Left lung (tissue), 10 donors: Measurements from ENCODE around the gene TBL3. TPM values are rescaled to one million over a fixed set of nuclear protein-coding genes. Genes with fewer than 3 reads are reported as not detected.
"Not testable (repeated sequence)": the region's sequence is repeated elsewhere in the genome, so short reads cannot be mapped to it uniquely, and the experiment has no call there.

ENCODE experiments used
- ATAC-seq: fragments of 200-7000 bp; cut with Tn5 transposase; one replicate; pipeline ENCODE4 v1.9.1; 2020; ENCODE audit warnings: moderate library complexity
- DNase-seq, 4 donors: peaks; one replicate each; pipeline ENCODE4 v3.0.0-alpha.2; 2013 to 2020
- H3K27ac ChIP-seq, 2 donors: fragments of 200-600 bp; sonication (generic) in 1 of 2; one replicate each; pipeline versions ENCODE4 v1.5.0 to v1.8.0; 2020 to 2021
- H3K27me3 ChIP-seq, 2 donors: fragments of 200-600 bp; sonication (generic) in 1 of 2; one replicate each; pipeline versions ENCODE4 v1.5.0 to v1.8.0; 2020 to 2021
- H3K36me3 ChIP-seq, 2 donors: fragments of 200-600 bp; sonication (generic) in 1 of 2; one replicate each; pipeline versions ENCODE4 v1.5.0 to v1.8.0; 2020 to 2021
- H3K4me1 ChIP-seq, 2 donors: fragments of 200-600 bp; one replicate each; pipeline ENCODE4 v1.8.0; 2021
- H3K4me3 ChIP-seq, 2 donors: fragments of 200-600 bp; sonication (generic) in 1 of 2; one replicate each; pipeline versions ENCODE4 v1.5.0 to v1.8.0; 2020 to 2021; ENCODE audit warnings: mild to moderate bottlenecking in 1 of 2
- H3K9me3 ChIP-seq, 2 donors: fragments of 200-600 bp; sonication (generic) in 1 of 2; one replicate each; pipeline versions ENCODE4 v1.5.0 to v1.8.0; 2020 to 2021
- CTCF ChIP-seq, 2 donors: fragments of 200-600 bp; sonication (generic) in 1 of 2; IDR thresholded peaks; one replicate each; pipeline versions ENCODE4 v1.5.0 to v1.8.0; 2021; ENCODE audit warnings: antibody characterized with exemption in 2 of 2
- intact Hi-C, 2 donors: fragments of 100-400 bp; cut with DNase I; formaldehyde crosslinking; loops; one replicate each; pipeline versions ENCODE4 v1.11.2 to v1.14.2; 2022
- polyA plus RNA-seq, 6 donors: library from polyadenylated mRNA; unstranded; fragments of 120-200 nt; gene quantifications; one replicate each; pipeline ENCODE4 v1.2.1, GENCODE V29; 2013; ENCODE audit not compliant: insufficient read length in 6 of 6
- total RNA-seq, 2 donors: library from RNA; stranded (reverse); fragmentation: NEBNext Ultra II Directional; extraction: Animal tissue kit (Norgen Biotek cat#: 25700); gene quantifications; one replicate each; pipeline ENCODE4 v1.2.1, GENCODE V29; 2021
- donor health status: DM: no; HTN: yes; CAD: no.
- donor health status: DM: no; HTN: no; CAD: no.

TBL3 gene
- total and polyA plus RNA-seq, 8 donors: 25.8 to 38.8 (median 31.0) TPM

- intact Hi-C loops: no loop called here
- ATAC-seq: peak; percentile 1
Observed at GRCh38 chr16:2009164-2009711, 37.4 kb downstream of the TBL3 start.

GRCh38 chr16:2009791-2010510 lies 38.1 kb downstream of the TBL3 start, which contains the start of gene ZNF598:
TSS of gene ZNF598 (minus strand) at chr16:2009821.
- no peak for TF ChIP-seq CTCF (IDR thresholded peaks at IDR 0.05)
- Histone ChIP-seq H3K27ac (peak within 1 kb of the TSS; percentile 83 to 93), H3K27me3 (no peaks in the 10 kb centered on the region), H3K4me1 (peaks cover 33 to 51% of the 10 kb centered on the region in 2 donors), H3K36me3 (no peaks in the 10 kb centered on the region), H3K4me3 (peak within 1 kb of the TSS; percentile 68 to 98), H3K9me3 (no peaks in the 10 kb centered on the region)
- ATAC-seq: peak; percentile 97
- intact Hi-C loops: no loop called here
- DNase-seq: peak; percentile 84 to 95 (median 88)

More at GRCh38 chr16:2009164-2009711, 37.4 kb downstream of the TBL3 start:
- no peaks in the 10 kb centered on the region for H3K36me3 ChIP-seq
- H3K27me3 ChIP-seq: no peaks in the 10 kb centered on the region
- peak overlapping the region; percentile 57 to 93 for H3K27ac ChIP-seq
- peak overlapping the region; percentile 68 to 98 for H3K4me3 ChIP-seq
- peak in 1 of 4 donors; percentile 88 for DNase-seq
- TF ChIP-seq CTCF (IDR thresholded peaks at IDR 0.05): no peak
- no peaks in the 10 kb centered on the region for H3K9me3 ChIP-seq
- peaks cover 35 to 58% of the 10 kb centered on the region in 2 donors for H3K4me1 ChIP-seq

- H3K27me3 ChIP-seq, ATAC-seq, H3K9me3 ChIP-seq, intact Hi-C loops, DNase-seq, H3K4me3 ChIP-seq, H3K27ac ChIP-seq, H3K36me3 ChIP-seq: not testable (repeated sequence)
- peaks cover 26 to 34% of the 10 kb centered on the region in 2 donors for H3K4me1 ChIP-seq
Observed at GRCh38 chr16:2011726-2012125, 39.9 kb downstream of the TBL3 start.

- DNase-seq: peak in 1 of 4 donors; percentile 64
- Histone ChIP-seq H3K27me3 (peaks cover 0 to 17% of the 10 kb centered on the region in 2 donors), H3K4me3 (no peak overlapping the region), H3K36me3 (no peaks in the 10 kb centered on the region), H3K27ac (no peak overlapping the region), H3K4me1 (peaks cover 12 to 16% of the 10 kb centered on the region in 2 donors), H3K9me3 (no peaks in the 10 kb centered on the region)
- ATAC-seq: no peak
- intact Hi-C loops: no loop called here
- no peak for TF ChIP-seq CTCF (IDR thresholded peaks at IDR 0.05)
Observed at GRCh38 chr16:2013527-2013926, 41.7 kb downstream of the TBL3 start.

GRCh38 chr16:2015117-2015946 lies 43.5 kb downstream of the TBL3 start:
- peaks cover 10 to 14% of the 10 kb centered on the region in 2 donors for H3K4me1 ChIP-seq
- H3K27ac ChIP-seq: no peak overlapping the region
- DNase-seq (no peak), ATAC-seq (peak; percentile 55)
- intact Hi-C loops: no loop called here
- no peak for TF ChIP-seq CTCF (IDR thresholded peaks at IDR 0.05)
- H3K36me3 ChIP-seq: no peaks in the 10 kb centered on the region
- H3K9me3 ChIP-seq: no peaks in the 10 kb centered on the region
- peaks cover 13 to 35% of the 10 kb centered on the region in 2 donors for H3K27me3 ChIP-seq
- no peak overlapping the region for H3K4me3 ChIP-seq
